OCI-LY3 (cell line): ENCODE measurements around the gene AP1S3.

Experiments
- H2AFZ ChIP-seq: fragments of 200-600, 300-600 bp; shearing (Covaris generic); 2 replicates; pipeline ENCODE4 v1.6.0; 2014; ENCODE audit warnings: antibody characterized with exemption, low read depth, low read length
- H3K27ac ChIP-seq: fragments of 200-600, 300-600 bp; sonication (generic); 2 replicates; pipeline ENCODE4 v1.5.1; 2014; ENCODE audit warnings: mild to moderate bottlenecking, low read length, moderate library complexity, mixed read lengths
- H3K27me3 ChIP-seq: fragments of 200-600, 300-600 bp; sonication (generic); 2 replicates; pipeline ENCODE4 v1.6.1; 2014; ENCODE audit warnings: low read depth, low read length, mixed read lengths
- H3K36me3 ChIP-seq: fragments of 200-600, 300-600 bp; sonication (generic); replicated peaks from 2 replicates; pipeline ENCODE3; 2014; ENCODE audit warnings: low read depth, low read length, mixed read lengths
- H3K4me1 ChIP-seq: fragments of 300-600, 200-600 bp; sonication (generic); 2 replicates; pipeline ENCODE4 v1.6.1; 2014; ENCODE audit warnings: low read length, mixed read lengths
- H3K4me2 ChIP-seq: fragments of 200-600, 300-600 bp; sonication (generic); 2 replicates; pipeline ENCODE4 v1.6.1; 2014; ENCODE audit warnings: low read length, mixed read lengths
- H3K4me3 ChIP-seq: fragments of 300-600, 200-600 bp; sonication (generic); 2 replicates; pipeline ENCODE4 v1.5.1; 2014; ENCODE audit warnings: antibody characterized with exemption, mild to moderate bottlenecking, low read length, moderate library complexity
- H3K79me2 ChIP-seq: fragments of 300-600, 200-600 bp; shearing (Covaris generic); 2 replicates; pipeline ENCODE4 v1.6.1; 2014; ENCODE audit warnings: mild to moderate bottlenecking, low read length, mixed read lengths
- H3K9ac ChIP-seq: fragments of 300-600, 200-600 bp; shearing (Covaris generic); 2 replicates; pipeline ENCODE4 v1.6.0; 2014; ENCODE audit warnings: mild to moderate bottlenecking, low read length, moderate library complexity
- H3K9me3 ChIP-seq: fragments of 200-600, 300-600 bp; shearing (Covaris generic); 2 replicates; pipeline ENCODE4 v1.6.1; 2014; ENCODE audit warnings: low read length, mixed read lengths; ENCODE audit not compliant: insufficient read depth
- H4K20me1 ChIP-seq: fragments of 200-600, 300-600 bp; sonication (generic); 2 replicates; pipeline ENCODE4 v1.6.1; 2016; ENCODE audit warnings: low read length, mixed read lengths; ENCODE audit not compliant: insufficient read depth
- EZH2phosphoT487 ChIP-seq: fragments of 200-600 bp; shearing (Covaris generic); IDR thresholded peaks from 2 replicates; pipeline ENCODE4 v1.6.1; 2018; ENCODE audit warnings: antibody characterized with exemption, mixed run types, low read depth
- TF ChIP-seq, protein P1 (sequence below): fragments of 200-600, 300-600 bp; sonication (generic); IDR thresholded peaks from 2 replicates; pipeline ENCODE4 v1.5.1; 2014; ENCODE audit warnings: antibody characterized with exemption, low read length, low read depth

AP1S3 gene

DNA sequence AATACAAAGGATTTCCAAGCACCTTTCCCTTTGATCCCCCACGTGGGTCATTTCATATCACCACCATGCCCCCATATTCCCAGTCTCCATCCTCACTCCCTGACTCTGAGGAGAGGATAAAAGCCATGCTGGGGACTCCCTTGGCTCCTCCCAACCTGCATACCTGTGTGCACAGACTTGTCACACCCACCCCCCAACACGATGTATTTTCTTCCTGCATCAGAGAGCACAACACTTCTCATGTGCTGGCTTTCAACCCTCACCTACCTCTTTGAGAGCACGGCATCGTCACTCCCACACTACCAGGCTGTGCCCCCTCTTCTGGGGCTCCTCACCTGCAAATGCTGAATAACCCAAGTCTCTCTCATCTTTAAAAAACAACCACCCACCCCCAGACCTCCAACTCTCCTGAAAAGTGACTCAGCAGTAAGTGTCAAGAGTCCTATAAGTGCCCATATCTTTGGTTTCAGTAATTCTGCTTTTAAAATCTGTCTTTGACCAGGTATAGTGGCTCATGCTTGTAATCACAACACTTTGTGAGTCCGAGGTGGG, 53.1 kb downstream of the AP1S3 start:
- TF ChIP-seq, protein P1, sequence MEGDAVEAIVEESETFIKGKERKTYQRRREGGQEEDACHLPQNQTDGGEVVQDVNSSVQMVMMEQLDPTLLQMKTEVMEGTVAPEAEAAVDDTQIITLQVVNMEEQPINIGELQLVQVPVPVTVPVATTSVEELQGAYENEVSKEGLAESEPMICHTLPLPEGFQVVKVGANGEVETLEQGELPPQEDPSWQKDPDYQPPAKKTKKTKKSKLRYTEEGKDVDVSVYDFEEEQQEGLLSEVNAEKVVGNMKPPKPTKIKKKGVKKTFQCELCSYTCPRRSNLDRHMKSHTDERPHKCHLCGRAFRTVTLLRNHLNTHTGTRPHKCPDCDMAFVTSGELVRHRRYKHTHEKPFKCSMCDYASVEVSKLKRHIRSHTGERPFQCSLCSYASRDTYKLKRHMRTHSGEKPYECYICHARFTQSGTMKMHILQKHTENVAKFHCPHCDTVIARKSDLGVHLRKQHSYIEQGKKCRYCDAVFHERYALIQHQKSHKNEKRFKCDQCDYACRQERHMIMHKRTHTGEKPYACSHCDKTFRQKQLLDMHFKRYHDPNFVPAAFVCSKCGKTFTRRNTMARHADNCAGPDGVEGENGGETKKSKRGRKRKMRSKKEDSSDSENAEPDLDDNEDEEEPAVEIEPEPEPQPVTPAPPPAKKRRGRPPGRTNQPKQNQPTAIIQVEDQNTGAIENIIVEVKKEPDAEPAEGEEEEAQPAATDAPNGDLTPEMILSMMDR: no peak
- no peak for TF ChIP-seq EZH2phosphoT487
- Histone ChIP-seq H3K79me2 (peaks cover 32% of the 10 kb centered on the region), H3K4me1 (peaks cover 28% of the 10 kb centered on the region), H3K4me3 (no peak overlapping the region), H3K9ac (no peak overlapping the region), H2AFZ (no peak overlapping the region), H3K27me3 (no peaks in the 10 kb centered on the region), H3K27ac (no peak overlapping the region), H3K36me3 (no peaks in the 10 kb centered on the region), H4K20me1 (no peaks in the 10 kb centered on the region), H3K4me2 (no peak overlapping the region), H3K9me3 (no peaks in the 10 kb centered on the region)

DNA sequence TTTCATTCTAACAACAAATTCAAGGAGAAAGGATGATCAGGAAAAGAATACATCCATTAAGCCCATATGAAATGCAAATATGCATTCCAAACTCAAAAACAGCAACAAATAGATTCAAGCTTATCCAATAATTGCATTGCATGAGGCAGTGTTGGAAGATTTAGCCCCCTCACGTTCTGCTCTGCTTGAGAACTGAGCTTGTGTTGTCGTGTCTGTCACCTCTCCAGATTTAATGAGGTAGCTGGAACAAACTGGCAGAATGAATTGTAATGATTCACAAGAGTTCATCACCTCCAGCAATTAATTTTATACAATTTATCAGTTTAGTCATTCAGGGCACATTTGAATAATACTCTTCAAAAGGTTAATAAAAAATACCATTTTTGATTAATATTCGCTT, 54.8 kb downstream of the AP1S3 start:
- Histone ChIP-seq H3K36me3 (no peaks in the 10 kb centered on the region), H3K9ac (no peak overlapping the region), H3K27ac (no peak overlapping the region), H4K20me1 (no peaks in the 10 kb centered on the region), H3K4me1 (peaks cover 22% of the 10 kb centered on the region), H3K4me2 (no peak overlapping the region), H2AFZ (no peak overlapping the region), H3K4me3 (no peak overlapping the region), H3K27me3 (no peaks in the 10 kb centered on the region), H3K9me3 (no peaks in the 10 kb centered on the region), H3K79me2 (peaks cover 26% of the 10 kb centered on the region)
- TF ChIP-seq, protein P1: no peak
- no peak for TF ChIP-seq EZH2phosphoT487

DNA sequence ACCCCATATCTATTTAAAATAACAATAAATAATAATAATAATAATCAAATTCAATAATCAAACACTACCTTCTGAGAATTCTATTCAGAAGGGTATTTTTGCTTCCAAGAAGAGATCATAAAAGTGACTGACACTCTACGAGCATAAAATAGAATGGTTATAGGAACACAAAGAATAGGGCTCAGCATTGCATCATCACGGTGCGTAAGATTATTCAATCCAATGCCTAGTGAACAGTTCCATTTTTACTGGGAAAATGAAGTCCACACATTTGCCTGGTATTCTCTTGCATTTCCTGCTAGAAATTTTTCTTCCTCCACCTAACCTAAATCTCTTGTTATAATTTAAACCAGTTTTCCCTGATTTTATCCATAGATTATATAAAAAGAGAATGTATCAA, 55.8 kb downstream of the AP1S3 start:
- Histone ChIP-seq H3K79me2 (peaks cover 21% of the 10 kb centered on the region), H3K4me1 (peaks cover 14% of the 10 kb centered on the region), H2AFZ (no peak overlapping the region), H3K36me3 (no peaks in the 10 kb centered on the region), H3K4me3 (no peak overlapping the region), H4K20me1 (no peaks in the 10 kb centered on the region), H3K27me3 (no peaks in the 10 kb centered on the region), H3K9ac (no peak overlapping the region), H3K9me3 (no peaks in the 10 kb centered on the region), H3K4me2 (no peak overlapping the region), H3K27ac (no peak overlapping the region)
- TF ChIP-seq, protein P1: no peak
- TF ChIP-seq EZH2phosphoT487: no peak

DNA sequence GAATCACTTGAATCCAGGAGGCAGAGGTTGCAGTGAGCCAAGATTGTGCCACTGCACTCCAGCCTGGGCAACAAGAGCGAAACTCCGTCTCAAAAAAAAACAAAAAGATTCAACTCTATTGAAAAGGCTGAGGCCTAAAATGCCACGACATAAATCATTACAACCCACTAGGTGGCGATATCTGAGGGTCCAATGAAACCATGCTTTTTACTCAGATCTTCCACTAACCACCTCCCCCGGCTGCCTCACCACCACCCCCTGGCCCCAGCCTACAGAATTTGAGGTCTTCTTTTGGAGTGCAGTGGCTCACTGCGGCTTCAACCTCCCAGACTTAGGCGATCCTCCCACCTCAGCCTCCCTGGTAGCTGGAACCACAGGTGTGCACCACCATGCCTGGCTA, 57.5 kb downstream of the AP1S3 start:
- no peaks in the 10 kb centered on the region for H3K36me3 ChIP-seq
- H3K27me3 ChIP-seq: no peaks in the 10 kb centered on the region
- H4K20me1 ChIP-seq: no peaks in the 10 kb centered on the region
- H3K4me3 ChIP-seq: no peak overlapping the region
- H3K9ac ChIP-seq: no peak overlapping the region
- H2AFZ ChIP-seq: no peak overlapping the region
- H3K79me2 ChIP-seq: peaks cover 10% of the 10 kb centered on the region
- H3K4me1 ChIP-seq: peaks cover 3% of the 10 kb centered on the region; the same call in 1 of the 2 replicates
- TF ChIP-seq, protein P1: peak; percentile 36
- TF ChIP-seq EZH2phosphoT487: no peak
- H3K9me3 ChIP-seq: no peaks in the 10 kb centered on the region
- no peak overlapping the region for H3K27ac ChIP-seq
- no peak overlapping the region for H3K4me2 ChIP-seq
